Limb (tissue), 2 donors: ENCODE data around the gene LRRC8B.
"Not testable (repeated sequence)": the region's sequence is repeated elsewhere in the genome, so short reads cannot be mapped to it uniquely, and the experiment has no call there.

Experiments used
- DNase-seq, 2 donors: peaks; one replicate each; pipeline ENCODE4 v3.0.0-alpha.2; 2016; ENCODE audit errors: extremely low spot score in 2 of 2

LRRC8B gene

DNA sequence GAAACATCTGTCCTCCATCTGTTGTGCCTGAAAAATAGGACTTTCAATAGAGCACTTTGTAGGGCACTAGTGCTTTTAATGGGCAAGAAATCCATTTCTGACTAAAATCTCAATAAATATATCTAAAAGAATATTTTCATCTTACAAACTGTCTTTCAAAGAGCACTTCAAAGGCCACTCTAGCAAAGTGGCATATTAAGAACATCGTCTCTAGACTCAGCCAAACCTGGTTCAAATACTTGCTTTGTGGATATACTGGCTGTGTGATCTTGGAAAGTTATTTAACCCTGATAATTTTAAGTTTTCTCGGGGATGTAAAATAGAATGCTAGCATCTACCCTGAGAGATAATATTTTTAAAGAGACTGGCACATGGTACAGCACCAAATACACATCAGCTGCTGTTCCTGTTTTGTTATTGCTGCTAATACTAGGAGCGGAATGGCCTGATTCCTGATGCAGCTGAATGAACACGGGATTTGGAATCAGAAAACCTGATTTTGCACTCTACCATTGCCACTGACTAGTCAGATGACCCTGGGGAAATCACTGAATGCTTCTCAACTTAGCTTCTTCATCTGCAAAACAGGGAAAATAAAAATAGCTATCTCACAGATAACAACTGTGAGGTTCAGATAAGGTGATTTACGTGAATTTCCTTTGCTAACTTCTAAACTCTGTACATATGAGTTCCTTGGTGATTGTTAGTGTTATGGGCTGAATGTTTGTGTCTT, 83.1 kb downstream of the LRRC8B start:
- no peak for DNase-seq

DNA sequence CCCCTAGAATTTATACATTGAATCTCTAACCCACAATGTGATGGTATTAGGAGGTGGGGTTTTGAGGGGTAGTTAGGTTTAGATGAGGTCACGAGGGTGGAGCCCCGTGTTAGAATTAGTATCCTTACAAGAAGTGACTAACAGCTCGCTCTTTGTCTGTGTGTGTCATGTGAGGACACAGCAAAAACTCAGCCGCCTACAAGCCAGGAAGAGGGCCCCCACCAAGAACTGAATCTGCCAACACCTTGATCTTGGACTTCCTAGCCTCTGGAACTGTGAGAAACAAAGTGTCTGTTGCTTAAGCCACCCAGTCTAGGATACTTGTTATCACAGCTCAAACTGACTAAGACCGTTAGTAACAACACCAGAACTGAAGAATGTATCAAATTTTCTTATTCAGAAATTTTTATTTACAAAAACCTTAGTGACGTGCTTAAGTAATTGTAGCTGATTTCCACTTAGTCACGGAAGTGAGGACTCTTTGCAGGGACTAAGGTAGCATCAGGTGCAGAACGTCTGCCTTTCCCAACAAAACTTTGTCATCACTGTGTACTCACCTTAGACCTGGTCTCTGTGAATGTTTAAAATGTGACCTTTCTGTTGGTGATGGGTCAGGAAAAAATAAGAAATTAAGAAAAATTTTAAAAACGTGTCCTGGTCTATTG, 83.8 kb downstream of the LRRC8B start:
- DNase-seq = no peak

DNA sequence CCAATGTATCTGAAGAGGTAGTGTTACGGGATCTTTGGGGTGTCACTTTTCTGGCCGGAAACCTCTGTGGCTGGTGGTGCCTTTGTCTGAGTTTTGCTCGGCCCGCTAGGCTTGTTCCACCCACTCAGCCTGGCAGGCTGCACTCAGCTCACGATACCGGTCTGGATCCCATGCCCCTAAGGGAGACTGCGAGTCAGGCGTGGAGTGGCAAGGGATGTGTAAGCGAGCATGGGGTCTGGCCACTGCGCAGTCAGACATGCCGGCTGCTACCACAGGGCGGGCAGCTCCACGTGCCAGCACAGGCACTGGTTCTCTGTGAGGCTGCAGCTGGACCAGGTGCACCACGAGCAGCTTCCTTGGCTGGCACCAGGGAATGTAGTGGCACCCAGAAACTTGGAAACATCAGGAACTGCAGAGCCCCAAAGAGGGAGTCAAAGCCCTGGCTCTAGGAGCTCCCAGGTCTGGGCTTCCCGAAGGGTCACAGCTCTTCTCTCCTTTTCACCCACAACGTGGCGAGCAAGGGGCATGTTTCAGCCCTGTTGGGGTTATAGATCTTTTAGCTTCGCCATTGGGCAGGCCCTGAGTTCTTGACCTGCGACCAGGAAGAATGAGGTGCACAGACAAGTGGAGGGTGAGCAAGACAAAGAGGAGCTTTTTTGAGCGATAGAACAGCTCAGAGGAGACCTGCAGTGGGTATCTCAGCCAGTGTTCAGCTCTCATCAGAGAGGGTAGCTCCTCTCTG, 84.5 kb downstream of the LRRC8B start:
- no peak for DNase-seq

DNA sequence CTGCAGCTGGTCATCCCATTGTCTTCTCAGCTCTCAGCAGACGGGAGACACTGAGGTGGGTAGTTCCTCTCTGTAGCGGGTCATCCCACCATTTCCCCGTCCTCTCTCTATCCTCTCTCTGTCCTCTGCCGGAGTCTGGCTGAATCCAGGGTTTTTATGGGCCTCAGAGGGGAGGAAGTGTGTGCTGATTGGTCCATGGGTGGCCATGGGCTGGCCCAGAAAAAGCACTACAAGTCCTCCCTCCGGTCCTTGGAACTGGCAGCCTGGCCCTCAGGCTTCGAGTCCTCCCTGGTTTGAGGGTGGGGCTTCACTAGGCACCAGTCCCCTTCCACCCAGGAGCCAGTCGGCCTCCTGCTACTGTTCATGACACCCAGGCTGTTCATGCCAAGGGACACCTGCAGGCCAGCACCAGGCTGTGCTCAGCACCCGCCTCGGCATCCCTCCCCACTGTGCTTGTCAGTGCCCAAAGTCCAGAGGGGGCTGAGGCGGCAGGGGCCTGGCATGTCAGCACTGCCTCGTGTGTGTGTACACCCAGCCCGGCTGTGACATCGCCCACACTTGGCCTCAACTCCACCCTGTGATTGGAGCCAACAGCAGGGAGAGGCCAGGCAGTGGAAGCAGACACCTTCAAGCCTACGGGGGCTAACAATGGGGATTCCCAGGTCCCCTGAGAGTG, 85.3 kb downstream of the LRRC8B start:
- DNase-seq = no peak

DNA sequence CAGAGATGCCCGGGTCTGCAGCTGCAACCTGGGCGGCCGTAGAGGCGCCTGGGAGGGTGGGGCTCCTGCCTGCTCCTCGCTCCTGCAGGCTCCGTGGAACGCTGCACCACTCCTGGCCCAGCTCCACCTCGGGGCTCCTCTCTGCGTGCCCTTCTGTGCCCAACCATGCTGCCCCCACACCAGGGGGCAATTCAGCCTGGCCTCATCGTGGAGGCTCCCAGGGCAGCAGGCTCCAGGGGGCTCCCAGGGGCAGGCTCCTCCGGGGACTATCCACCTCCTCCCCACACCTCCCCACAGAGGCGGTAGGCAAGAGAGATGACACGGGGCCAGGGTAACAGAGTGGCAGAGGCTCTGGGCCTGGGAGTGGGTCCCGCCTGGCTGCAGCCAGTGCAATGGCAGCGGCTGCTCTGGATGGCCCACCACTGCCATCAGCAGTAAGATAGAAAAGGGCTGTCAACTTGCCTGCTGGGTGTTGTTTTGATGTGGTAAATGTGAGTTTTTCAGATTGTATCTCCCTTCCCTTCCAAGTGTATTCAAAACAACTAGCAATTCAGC, 85.9 kb downstream of the LRRC8B start:
- no peak for DNase-seq

DNA sequence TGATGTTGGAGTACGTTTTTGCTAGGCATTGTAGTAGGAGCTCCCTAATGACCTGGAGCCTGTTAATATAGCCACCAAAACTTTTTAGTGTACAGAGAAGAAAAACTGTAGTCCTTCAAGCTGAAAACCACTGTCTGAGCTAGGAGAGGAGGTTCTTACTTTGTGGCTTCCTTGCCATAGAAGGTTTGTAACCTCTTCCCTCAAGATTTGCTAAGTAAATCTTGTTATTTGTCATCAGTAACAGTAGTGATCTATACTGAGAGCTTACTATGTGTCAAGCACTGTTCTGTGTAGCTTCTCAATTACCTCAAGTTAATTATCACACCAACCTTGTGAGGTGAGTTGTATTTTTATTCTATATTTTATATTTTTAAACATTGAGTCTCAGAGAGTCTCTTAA, 87.1 kb downstream of the LRRC8B start:
- no peak for DNase-seq

DNA sequence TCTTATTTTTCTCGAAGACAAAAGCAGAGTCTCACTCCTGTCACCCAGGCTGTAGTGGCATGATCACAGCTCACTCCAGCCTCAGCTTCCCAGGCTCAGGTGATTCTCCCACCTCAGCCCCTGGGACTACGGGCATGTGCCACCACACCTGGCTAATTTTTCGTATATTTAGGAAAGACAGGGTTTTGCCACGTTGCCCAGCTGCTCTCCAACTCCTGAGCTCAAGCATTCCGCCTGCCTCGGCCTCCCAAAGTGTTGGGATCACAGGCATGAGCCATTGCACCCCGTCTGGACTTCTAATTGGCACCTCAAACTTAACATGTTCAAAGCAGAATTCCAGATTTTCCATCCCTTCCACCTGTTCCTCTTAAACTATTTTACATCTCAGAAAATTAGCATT, 89.3 kb downstream of the LRRC8B start:
- DNase-seq = no peak

DNA sequence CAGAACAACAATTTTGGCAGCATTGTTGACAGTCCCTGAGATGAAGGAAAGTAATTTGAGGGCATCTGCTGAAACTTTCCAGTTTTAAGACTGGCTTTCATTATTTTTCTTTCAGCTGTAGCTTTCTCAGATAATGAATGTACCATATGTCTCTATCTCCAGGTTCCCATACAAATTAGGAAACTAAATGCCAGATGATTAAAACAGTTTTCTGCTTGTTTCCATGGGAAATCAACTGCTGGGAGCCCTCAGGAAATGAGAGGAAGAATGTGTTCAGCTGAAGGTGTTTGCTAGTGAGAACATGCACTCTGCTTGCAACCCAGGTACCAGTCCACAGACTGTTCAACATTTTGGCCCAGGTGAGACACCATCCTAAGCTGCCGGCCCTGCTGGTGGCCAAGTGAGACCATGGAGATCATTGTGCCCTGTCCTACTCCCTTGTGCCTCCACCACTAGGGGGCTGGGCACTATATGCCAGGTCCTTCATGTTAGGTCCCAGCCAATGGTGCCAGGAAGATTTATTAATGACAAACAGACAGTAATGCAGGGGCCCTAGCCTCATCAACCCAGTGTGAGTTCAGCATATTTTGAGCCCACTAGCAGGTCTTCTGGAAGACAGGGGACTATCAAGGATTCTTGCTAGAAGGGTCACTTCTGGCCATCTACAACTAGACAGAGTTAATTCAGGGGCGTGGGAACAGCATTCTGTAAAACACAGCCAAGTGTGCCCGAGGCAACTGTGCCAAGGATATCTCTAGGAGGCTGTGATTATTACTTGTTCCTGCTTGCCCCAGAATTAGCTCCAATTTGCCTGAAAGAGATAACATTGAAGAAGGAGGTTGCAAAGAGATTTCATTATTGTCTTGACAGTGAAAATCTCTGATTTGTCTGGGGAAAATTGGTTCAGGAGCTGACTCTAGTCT, 91.3 kb downstream of the LRRC8B start:
- peak in 1 of 2 donors; percentile 18 for DNase-seq

DNA sequence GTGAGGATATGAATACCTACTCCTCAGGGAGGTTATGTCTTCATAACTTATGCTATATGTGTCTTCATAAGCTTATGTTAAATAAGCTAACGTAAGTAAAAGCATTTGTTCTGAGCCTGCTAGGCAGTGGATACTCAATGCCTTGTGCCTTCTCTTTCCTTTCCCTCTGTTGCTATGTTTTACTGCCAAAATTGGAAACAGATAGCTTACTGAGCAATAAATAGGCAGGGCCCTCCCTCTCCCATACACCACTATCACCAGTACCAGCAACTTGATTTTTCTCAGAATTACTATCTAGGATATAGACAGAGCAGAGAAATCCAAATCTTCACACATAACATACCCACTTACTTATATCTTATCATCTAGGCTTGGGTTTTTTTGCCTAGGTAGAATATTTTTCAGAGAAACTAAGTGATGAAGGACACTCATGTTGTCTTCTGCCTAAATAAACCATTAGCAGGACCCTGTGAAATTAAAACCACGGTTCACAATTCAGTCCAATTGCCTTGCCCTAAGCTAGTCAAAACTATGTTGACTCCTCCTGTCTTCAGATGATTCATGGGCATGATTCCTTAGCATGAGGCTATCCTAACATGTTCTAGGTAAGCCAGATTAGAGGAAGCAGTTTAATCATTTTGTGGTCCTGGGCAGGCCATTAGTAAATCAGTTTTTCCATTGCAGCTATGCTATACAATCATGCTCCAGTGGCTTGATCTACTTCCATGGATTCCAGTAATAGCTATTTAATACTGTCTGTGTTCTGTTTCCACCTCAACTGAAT, 92.4 kb downstream of the LRRC8B start:
- DNase-seq = no peak

DNA sequence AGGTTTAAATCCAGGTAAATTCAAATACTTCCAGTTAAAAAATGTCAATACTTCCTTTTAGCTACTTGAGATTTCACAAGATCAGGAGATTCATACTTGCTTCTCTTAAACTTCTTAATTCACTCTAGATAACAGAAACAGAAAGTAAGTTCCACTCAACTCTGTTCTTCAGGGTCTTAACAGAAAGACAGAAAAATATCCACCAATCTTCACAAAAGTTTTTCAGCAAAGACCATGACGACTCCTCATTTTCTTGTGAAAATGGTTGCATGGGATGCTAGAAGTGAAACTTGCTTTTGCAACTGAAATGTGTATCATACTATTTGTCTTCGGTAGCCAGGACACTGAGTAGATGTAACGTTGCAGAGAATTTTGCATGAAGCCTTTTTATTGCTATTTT, 96.0 kb downstream of the LRRC8B start:
- no peak for DNase-seq

DNA sequence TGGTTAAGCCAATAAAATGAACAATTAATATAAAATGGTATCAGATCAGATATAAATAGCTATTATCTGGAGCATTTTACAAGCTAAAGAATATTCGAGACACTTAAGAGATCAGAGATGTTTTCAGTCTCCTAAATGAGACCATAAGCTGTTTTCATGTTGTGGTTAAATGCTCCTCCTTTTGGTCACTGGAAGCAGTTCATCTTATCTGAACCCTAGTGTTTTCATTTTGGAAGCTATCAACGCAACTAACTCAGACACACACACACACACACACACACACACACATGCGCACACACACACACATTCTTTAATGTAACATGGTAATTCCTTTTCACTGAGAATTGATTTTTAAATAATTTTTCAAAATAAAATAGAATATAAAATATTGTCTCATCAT, 98.3 kb downstream of the LRRC8B start:
- DNase-seq = no peak

DNA sequence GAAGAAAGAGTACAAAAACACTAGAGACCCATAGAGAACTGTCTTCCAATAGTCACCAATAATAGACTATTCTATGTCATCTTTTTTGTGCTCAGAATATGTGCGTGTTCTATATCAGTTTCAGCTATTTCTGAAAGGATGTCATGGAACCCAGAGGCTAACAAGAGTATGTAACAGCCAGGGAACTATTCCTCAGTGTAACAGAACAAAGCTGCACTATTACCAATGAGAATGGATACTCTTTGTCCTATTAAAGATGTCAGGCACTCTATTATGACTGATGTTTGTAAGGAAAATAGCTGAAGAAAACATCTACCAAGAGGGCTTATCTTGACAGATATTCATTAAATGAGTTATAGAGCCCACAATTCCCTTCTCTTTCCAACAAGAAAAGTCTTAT, 99.7 kb downstream of the LRRC8B start:
- DNase-seq = no peak

DNA sequence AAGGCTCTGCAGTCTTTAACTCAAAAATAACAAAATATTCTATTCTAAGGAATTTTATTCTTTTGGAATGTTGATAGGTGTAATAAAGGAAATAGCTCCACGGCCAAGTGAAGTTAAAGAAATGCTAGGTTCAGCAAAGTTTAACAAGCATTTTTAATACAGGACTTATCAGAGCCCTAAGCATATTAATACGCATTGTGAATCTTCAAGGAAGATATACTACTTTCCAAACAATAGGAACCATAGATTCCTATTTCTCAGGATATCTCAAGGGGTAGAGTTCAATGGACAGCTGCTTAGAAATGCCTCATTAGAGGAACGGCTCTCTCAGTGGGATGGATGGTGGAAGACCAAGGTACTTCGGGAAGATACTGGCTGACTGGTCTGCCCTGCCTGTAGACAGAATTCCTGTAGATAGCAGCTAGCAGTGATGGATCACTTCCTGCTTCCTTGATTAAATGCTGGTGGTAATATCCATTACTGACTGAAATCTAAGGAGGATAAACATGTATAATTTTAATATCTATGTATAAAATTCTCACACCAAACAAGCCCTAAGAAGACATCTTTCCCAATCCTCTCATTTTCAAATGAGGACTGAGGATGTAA, 100.2 kb downstream of the LRRC8B start:
- DNase-seq = no peak

DNA sequence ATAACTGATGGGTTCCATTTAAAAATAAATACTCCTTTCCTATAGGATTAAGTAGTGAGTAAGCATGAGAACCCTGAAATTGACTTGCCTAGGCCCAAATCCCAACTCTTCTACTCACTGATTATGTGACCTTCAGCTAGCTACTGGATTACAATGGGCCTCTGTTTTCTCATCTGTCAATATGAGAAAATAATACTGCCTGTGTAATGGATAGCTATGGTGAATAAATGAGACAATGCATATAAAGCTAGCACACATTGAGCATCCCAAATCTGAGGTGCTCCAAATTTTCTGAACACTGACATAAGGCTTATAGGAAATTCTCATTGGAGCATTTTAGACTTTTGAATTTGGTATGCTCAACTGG, 103.0 kb downstream of the LRRC8B start:
- DNase-seq = no peak

DNA sequence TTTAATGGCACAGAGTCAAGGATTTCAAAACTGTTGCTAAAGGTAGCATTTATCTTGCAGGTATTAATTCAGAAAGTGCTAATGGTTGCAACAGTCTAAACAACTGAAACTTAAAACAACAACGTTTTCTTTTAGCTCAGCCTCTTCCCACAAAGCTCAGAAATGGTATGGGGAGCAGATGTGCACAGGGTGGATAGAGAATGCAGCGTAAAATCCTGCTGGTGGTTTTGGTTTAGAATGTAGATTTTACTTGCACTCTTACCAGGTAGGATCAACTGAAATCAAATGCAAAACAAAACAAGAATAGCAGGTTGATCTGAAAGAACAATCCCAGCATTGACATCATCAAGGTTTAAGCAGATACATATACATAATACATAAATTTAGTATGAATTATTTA, 104.5 kb downstream of the LRRC8B start:
- no peak for DNase-seq

DNA sequence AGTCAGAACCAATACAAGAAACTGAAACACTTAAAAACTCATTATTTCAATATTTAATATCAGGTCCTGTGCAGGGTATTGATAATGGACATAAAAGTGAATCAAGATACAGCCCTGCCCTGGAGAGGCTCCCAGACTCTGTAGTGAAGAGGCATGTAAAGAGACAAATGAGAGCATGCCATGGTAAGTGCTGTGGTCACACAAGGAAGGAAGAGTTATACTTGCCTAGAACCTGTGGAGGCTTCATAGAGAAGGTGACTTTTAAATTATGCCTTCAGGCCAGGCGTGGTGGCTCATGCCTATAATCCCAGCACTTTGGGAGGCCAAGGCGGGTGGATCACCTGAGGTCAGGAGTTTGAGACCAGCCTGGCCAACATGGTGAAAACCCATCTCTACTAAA, 105.0 kb downstream of the LRRC8B start:
- not testable (repeated sequence) for DNase-seq

DNA sequence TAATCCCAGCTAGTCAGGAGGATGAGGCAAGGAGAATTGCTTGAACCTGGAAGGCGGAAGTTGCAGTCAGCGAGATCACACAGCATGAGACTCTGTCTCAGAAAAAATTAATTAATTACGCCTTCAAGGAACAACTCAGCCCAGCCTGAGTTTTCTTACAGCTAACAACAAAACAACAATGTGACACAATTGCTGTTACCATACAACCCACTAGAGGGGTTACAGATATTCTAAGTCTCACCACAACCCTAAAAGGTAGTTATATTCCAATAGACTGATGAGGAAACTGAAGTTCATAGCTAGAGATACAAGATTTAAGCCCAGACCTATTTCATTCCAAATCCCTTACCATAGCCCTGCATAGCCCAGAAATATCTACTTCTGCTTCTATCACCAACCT, 105.4 kb downstream of the LRRC8B start:
- no peak for DNase-seq

DNA sequence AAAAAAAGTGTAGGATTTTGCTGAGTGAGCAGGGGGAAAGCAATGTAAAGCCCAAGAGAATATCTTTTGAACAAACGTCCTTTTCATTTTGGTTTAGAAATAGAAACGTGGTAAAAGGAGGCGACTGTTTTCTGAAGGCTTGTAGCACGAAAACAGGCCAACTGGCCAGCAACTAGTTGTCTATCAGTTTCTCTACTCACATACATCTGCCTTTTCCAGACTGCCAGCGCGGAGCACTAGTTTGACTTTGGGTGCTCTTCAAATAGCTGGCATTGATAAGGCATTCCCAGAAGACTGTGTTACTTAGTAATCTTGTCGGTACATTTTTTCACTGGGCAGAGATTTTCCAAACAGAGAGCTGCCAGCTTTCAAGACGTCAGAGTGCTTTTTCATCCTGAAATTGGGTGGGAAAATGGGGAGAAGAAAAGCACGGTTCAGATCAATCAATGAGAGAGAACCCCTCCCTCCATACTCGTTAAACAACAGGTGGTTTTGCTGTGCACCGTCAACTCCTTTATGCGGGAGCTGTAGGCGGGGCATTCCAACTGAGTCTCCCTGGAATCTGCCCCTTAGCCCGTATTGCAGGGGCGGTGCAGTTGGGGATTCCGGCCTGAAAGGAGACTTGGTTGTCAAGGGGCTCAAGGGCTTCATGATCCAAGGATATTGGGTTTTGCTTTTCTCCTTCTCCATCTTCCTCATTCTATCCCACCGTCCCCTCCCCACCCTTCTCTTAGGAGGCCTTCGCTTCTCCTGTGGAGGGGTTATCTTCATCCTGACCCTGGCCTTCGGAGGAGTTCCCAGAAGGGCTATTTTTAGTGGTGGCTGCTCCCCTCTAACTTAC, 107.4 kb downstream of the LRRC8B start:
- DNase-seq = no peak
